Gastroesophageal sphincter (tissue), 4 donors: Measurements from ENCODE around the gene FOXO1. TPM values are rescaled to one million over a fixed set of nuclear protein-coding genes. Genes with fewer than 3 reads are reported as not detected.
A peak's percentile ranks its signal among the peaks of the same experiment; 100 is the strongest.

Source experiments
- ATAC-seq: fragments of 150-250 bp; one replicate; pipeline ENCODE4 v1.9.1; 2016; ENCODE audit warnings: mild to moderate bottlenecking, moderate library complexity
- H3K27ac ChIP-seq, 4 donors: fragments of 200-600 bp; sonication (generic) in 3 of 4; 1 replicate in 3 of 4; 2 replicates in 1 of 4; pipeline ENCODE4 v1.5.1; 2016 to 2019
- H3K27me3 ChIP-seq: fragments of 200-600 bp; sonication (generic); one replicate; pipeline ENCODE4 v1.5.1; 2019
- H3K36me3 ChIP-seq, 2 donors: fragments of 200-600 bp; sonication (generic); one replicate each; pipeline ENCODE4 v1.5.1; 2019; ENCODE audit warnings: control low read depth in 1 of 2
- H3K4me1 ChIP-seq, 3 donors: fragments of 200-600 bp; sonication (generic); 1 replicate in 2 of 3; 2 replicates in 1 of 3; pipeline ENCODE4 v1.5.1; 2016 to 2019; ENCODE audit warnings: control low read depth in 2 of 3
- H3K4me3 ChIP-seq, 2 donors: fragments of 200-600 bp; sonication (generic); one replicate each; pipeline ENCODE4 v1.5.1; 2019; ENCODE audit warnings: mild to moderate bottlenecking in 1 of 2, moderate library complexity in 1 of 2
- H3K9me3 ChIP-seq, 3 donors: fragments of 200-600 bp; sonication (generic); one replicate each; pipeline ENCODE4 v1.5.1; 2017 to 2019; ENCODE audit warnings: control low read depth in 2 of 3
- CTCF ChIP-seq, 4 experiments: fragments of 200-600 bp in 2 of 4; fragments of 450-650 bp in 2 of 4; sonication (generic) in 1 of 4; IDR thresholded peaks; one replicate each; pipeline ENCODE4 v1.5.1; 2017 to 2019; ENCODE audit warnings: antibody characterized with exemption in 4 of 4, mild to moderate bottlenecking in 2 of 4, moderate library complexity in 2 of 4
- EP300 ChIP-seq: sonication (generic); formaldehyde crosslinking; IDR thresholded peaks from one replicate; pipeline ENCODE4 v1.6.1; 2017; ENCODE audit warnings: antibody characterized with exemption, mild to moderate bottlenecking
- POLR2A ChIP-seq, 2 donors: fragments of 450-650 bp; IDR thresholded peaks; one replicate each; pipeline ENCODE4 v1.6.1; 2017; ENCODE audit warnings: antibody characterized with exemption in 2 of 2, mild to moderate bottlenecking in 2 of 2, moderate library complexity in 1 of 2
- POLR2AphosphoS5 ChIP-seq: sonication (generic); formaldehyde crosslinking; IDR thresholded peaks from one replicate; pipeline ENCODE4 v1.6.1; 2017; ENCODE audit warnings: antibody characterized with exemption
- WGBS, 2 donors: methylation state at CpG; one replicate each; pipeline ENCODE4 v1.1.5; 2018; ENCODE audit warnings: low coverage in 1 of 2; 5-methylcytosine and 5-hydroxymethylcytosine counted together
- total RNA-seq, 4 donors: library from RNA; depleted of rRNA; stranded (reverse); fragments of >200 nt; gene quantifications; one replicate each; pipeline ENCODE4 v1.1.0, GENCODE V29; 2016

Gene FOXO1
- total RNA-seq, 4 donors from 2014 or later, result 52.4 to 72.2 (median 59.5) TPM

- peak overlapping the region; percentile 96 to 97 for H3K4me3 ChIP-seq
- H3K4me1 ChIP-seq, result peaks cover 2 to 69% (median 19%) of the 10 kb centered on the region in 3 donors
- no peak for TF ChIP-seq POLR2AphosphoS5
- no peak for TF ChIP-seq POLR2A (IDR thresholded peaks at IDR 0.05)
- TF ChIP-seq EP300, result no peak
- no peak for TF ChIP-seq CTCF (IDR thresholded peaks at IDR 0.05)
- no peak for ATAC-seq
- 69 to 85% methylated on average over 5 to 10 of the region's 10 CpGs for WGBS, 2 donors
- H3K27ac ChIP-seq, result peak overlapping the region in 3 of 4 donors; percentile 55 to 100 (median 99)
- H3K27me3 ChIP-seq, result no peaks in the 10 kb centered on the region
- H3K36me3 ChIP-seq, result no peaks in the 10 kb centered on the region
- no peaks in the 10 kb centered on the region for H3K9me3 ChIP-seq
These were observed 4.4 kb downstream of the FOXO1 start for GRCh38 chr13:40661875-40662665.

GRCh38 chr13:40660692-40661091 lies 5.7 kb downstream of the FOXO1 start:
- TF ChIP-seq POLR2AphosphoS5 (no peak), POLR2A (IDR thresholded peaks at IDR 0.05) (no peak), CTCF (IDR thresholded peaks at IDR 0.05) (no peak), EP300 (no peak)
- Histone ChIP-seq H3K36me3 (no peaks in the 10 kb centered on the region), H3K4me1 (peaks cover 6 to 83% (median 19%) of the 10 kb centered on the region in 3 donors), H3K4me3 (peak overlapping the region in 1 of 2 donors; percentile 9), H3K27me3 (no peaks in the 10 kb centered on the region), H3K27ac (peak overlapping the region in 2 of 4 donors; percentile 1 to 46), H3K9me3 (no peaks in the 10 kb centered on the region)
- no peak for ATAC-seq
- WGBS, 2 donors, result 91 to 93% methylated on average over 4 to 5 of the region's 5 CpGs

GRCh38 chr13:40660141-40660664 lies 6.2 kb downstream of the FOXO1 start:
- TF ChIP-seq POLR2A (IDR thresholded peaks at IDR 0.05) (no peak), EP300 (no peak), POLR2AphosphoS5 (no peak), CTCF (IDR thresholded peaks at IDR 0.05) (no peak)
- 58 to 65% methylated on average over 4 of the region's 4 CpGs for WGBS, 2 donors
- Histone ChIP-seq H3K4me3 (peak overlapping the region in 1 of 2 donors; percentile 9), H3K27ac (peak overlapping the region in 2 of 4 donors; percentile 1 to 46), H3K27me3 (no peaks in the 10 kb centered on the region), H3K4me1 (peaks cover 6 to 88% (median 19%) of the 10 kb centered on the region in 3 donors), H3K36me3 (no peaks in the 10 kb centered on the region), H3K9me3 (no peaks in the 10 kb centered on the region)
- no peak for ATAC-seq

- no peak for TF ChIP-seq EP300
- TF ChIP-seq POLR2AphosphoS5, result no peak
- no peak for TF ChIP-seq POLR2A (IDR thresholded peaks at IDR 0.05)
- no peak for TF ChIP-seq CTCF (IDR thresholded peaks at IDR 0.05)
- Histone ChIP-seq H3K4me3 (no peak overlapping the region), H3K27ac (no peak overlapping the region), H3K4me1 (peaks cover 9 to 100% (median 31%) of the 10 kb centered on the region in 3 donors), H3K36me3 (no peaks in the 10 kb centered on the region), H3K27me3 (no peaks in the 10 kb centered on the region), H3K9me3 (no peaks in the 10 kb centered on the region)
- 57 to 69% methylated on average over 4 of the region's 4 CpGs for WGBS, 2 donors
- no peak for ATAC-seq
These were observed 8.5 kb downstream of the FOXO1 start for GRCh38 chr13:40657951-40658350.
